ENCODE results near the gene HPCAL1.
"Not testable (repeated sequence)": the region's sequence is repeated elsewhere in the genome, so short reads cannot be mapped to it uniquely, and the experiment has no call there.

HPCAL1 gene

GRCh38 chr2:10256515-10257031 is 46.1 kb upstream of the HPCAL1 start:
- no peak for DNase-seq (ENCODE audit: low spot score)
- no peak overlapping the region for H3K27ac ChIP-seq
- TF ChIP-seq CTCF (conservative IDR thresholded peaks at IDR 0.05; ENCODE audit: low read depth) = no peak
- ChIA-PET POLR2A (ENCODE audit: low non-redundant PET) (no interaction called here), CTCF (interaction anchor here (0.7 kb wide), 1 partner anchor 325 kb away, joined by 4 read pairs; no protein-coding TSS in a partner anchor)

GRCh38 chr2:10257036-10257435 is 45.7 kb upstream of the HPCAL1 start:
- POLR2A ChIA-PET (ENCODE audit: low non-redundant PET) = no interaction called here
- CTCF ChIA-PET = no interaction called here
- H3K27ac ChIP-seq = no peak overlapping the region
- TF ChIP-seq CTCF (conservative IDR thresholded peaks at IDR 0.05; ENCODE audit: low read depth) = no peak
- no peak for DNase-seq (ENCODE audit: low spot score)

GRCh38 chr2:10257500-10258147 is 45.1 kb upstream of the HPCAL1 start:
- ChIA-PET CTCF (no interaction called here), POLR2A (ENCODE audit: low non-redundant PET) (no interaction called here)
- DNase-seq (ENCODE audit: low spot score) = no peak
- H3K27ac ChIP-seq = no peak overlapping the region
- no peak for TF ChIP-seq CTCF (conservative IDR thresholded peaks at IDR 0.05; ENCODE audit: low read depth)

- ChIA-PET CTCF (no interaction called here), POLR2A (ENCODE audit: low non-redundant PET) (no interaction called here)
- no peak for DNase-seq (ENCODE audit: low spot score)
- H3K27ac ChIP-seq = no peak overlapping the region
- no peak for TF ChIP-seq CTCF (conservative IDR thresholded peaks at IDR 0.05; ENCODE audit: low read depth)
Observed at GRCh38 chr2:10258326-10258725, 44.4 kb upstream of the HPCAL1 start.

GRCh38 chr2:10258726-10259125 is 44.0 kb upstream of the HPCAL1 start:
- no peak overlapping the region for H3K27ac ChIP-seq
- no peak for DNase-seq (ENCODE audit: low spot score)
- CTCF ChIA-PET = no interaction called here
- no peak for TF ChIP-seq CTCF (conservative IDR thresholded peaks at IDR 0.05; ENCODE audit: low read depth)
- POLR2A ChIA-PET (ENCODE audit: low non-redundant PET) = no interaction called here

GRCh38 chr2:10260130-10260529 is 42.6 kb upstream of the HPCAL1 start:
- POLR2A ChIA-PET (ENCODE audit: low non-redundant PET) = no interaction called here
- CTCF ChIA-PET = interaction anchor here (0.6 to 1.1 kb wide), 3 partner anchors 46 to 93 kb away, joined by 3 to 4 read pairs (median 3); no protein-coding TSS in a partner anchor
- H3K27ac ChIP-seq = peak overlapping the region; percentile 12
- peak; percentile 77 for DNase-seq (ENCODE audit: low spot score)
- TF ChIP-seq CTCF (conservative IDR thresholded peaks at IDR 0.05; ENCODE audit: low read depth) = no peak; the same call in 1 of the 2 replicates

- DNase-seq (ENCODE audit: low spot score); POLR2A ChIA-PET (ENCODE audit: low non-redundant PET); CTCF ChIA-PET; H3K27ac ChIP-seq: not testable (repeated sequence)
Observed at GRCh38 chr2:10263526-10263925, 39.2 kb upstream of the HPCAL1 start.
